IMR-90 (cell line): ENCODE measurements around the gene MYOM1. TPM values are rescaled to one million over a fixed set of nuclear protein-coding genes. Genes with fewer than 3 reads are reported as not detected.
"Not testable (repeated sequence)": the region's sequence is repeated elsewhere in the genome, so short reads cannot be mapped to it uniquely, and the experiment has no call there.

Experiments
- ATAC-seq: fragments of 200-7000 bp; cut with Tn5 transposase; 2 replicates; pipeline ENCODE4 v1.9.1; 2020; ENCODE audit warnings: low read depth, mild to moderate bottlenecking, moderate library complexity
- BruUV-seq: library from RNA; stranded (reverse); fragments of 400-500 nt; replicated peaks from 2 replicates; lab custom pipeline; 2021; lab: Mats Ljungman, UMichigan
- CTCF ChIA-PET: fragments of 300-600 bp; formaldehyde crosslinking; extraction: SDS; loops from one replicate; lab custom pipeline; 2021; ENCODE audit warnings: antibody characterized with exemption; lab: Yijun Ruan, JAX
- POLR2A ChIA-PET: fragments of 300-600 bp; sonication (Branson Sonifier 250); formaldehyde crosslinking; loops from one replicate; lab custom pipeline; 2022; ENCODE audit warnings: antibody characterized with exemption; ENCODE audit not compliant: unreplicated experiment; lab: Charles Lee
- DNase-seq: peaks from one replicate; pipeline ENCODE4 v3.0.0; 2013
- H2AFZ ChIP-seq: replicated peaks from 2 replicates; pipeline ENCODE3; 2013; ENCODE audit warnings: low read length, mild to moderate bottlenecking; ENCODE audit not compliant: poor library complexity
- H2AK5ac ChIP-seq: 2 replicates; pipeline ENCODE4 v1.6.1; 2013; ENCODE audit warnings: low read depth, low read length, inconsistent platforms
- H2AK9ac ChIP-seq: replicated peaks from 2 replicates; pipeline ENCODE3; 2013; ENCODE audit warnings: mild to moderate bottlenecking, low read depth, low read length, moderate library complexity; ENCODE audit not compliant: poor library complexity
- H2BK120ac ChIP-seq: 2 replicates; pipeline ENCODE4 v1.6.1; 2013; ENCODE audit warnings: low read depth, low read length, inconsistent platforms
- H2BK15ac ChIP-seq: 3 replicates; pipeline ENCODE4 v1.6.1; 2013; ENCODE audit warnings: low read depth, low read length, inconsistent platforms
- H2BK20ac ChIP-seq: 2 replicates; pipeline ENCODE4 v1.6.1; 2013; ENCODE audit warnings: low read depth, mild to moderate bottlenecking, inconsistent platforms, low read length, moderate library complexity
- H2BK5ac ChIP-seq: 2 replicates; pipeline ENCODE4 v1.6.1; 2013; ENCODE audit warnings: mild to moderate bottlenecking, low read depth, low read length, inconsistent platforms; ENCODE audit not compliant: poor library complexity, severe bottlenecking
- H3K14ac ChIP-seq: replicated peaks from 2 replicates; pipeline ENCODE4 v1.6.1; 2013; ENCODE audit warnings: low read depth, low read length, inconsistent platforms
- H3K18ac ChIP-seq: 2 replicates; pipeline ENCODE4 v1.6.1; 2013; ENCODE audit warnings: low read depth, low read length, control low read depth
- H3K23ac ChIP-seq: 2 replicates; pipeline ENCODE4 v1.6.1; 2013; ENCODE audit warnings: low read depth, low read length, inconsistent platforms
- H3K27ac ChIP-seq: 2 replicates; pipeline ENCODE4 v1.5.1; 2013; ENCODE audit warnings: mild to moderate bottlenecking, control low read depth, low read length; ENCODE audit not compliant: insufficient read depth
- H3K27me3 ChIP-seq: 2 replicates; pipeline ENCODE4 v1.6.1; 2013; ENCODE audit warnings: low read length; ENCODE audit not compliant: control insufficient read depth, insufficient read depth
- H3K36me3 ChIP-seq: 2 replicates; pipeline ENCODE4 v1.6.1; 2013; ENCODE audit warnings: low read length, mixed read lengths; ENCODE audit not compliant: control insufficient read depth, insufficient read depth
- H3K4ac ChIP-seq: 2 replicates; pipeline ENCODE4 v1.6.1; 2013; ENCODE audit warnings: low read depth, low read length, inconsistent platforms
- H3K4me1 ChIP-seq: 2 replicates; pipeline ENCODE4 v1.6.1; 2013; ENCODE audit warnings: low read length, mixed read lengths; ENCODE audit not compliant: control insufficient read depth, insufficient read depth
- H3K4me2 ChIP-seq: 2 replicates; pipeline ENCODE4 v1.6.1; 2013; ENCODE audit warnings: low read depth, mild to moderate bottlenecking, control low read depth, low read length, moderate library complexity
- H3K4me3 ChIP-seq: 2 replicates; pipeline ENCODE4 v1.5.1; 2013; ENCODE audit warnings: low read depth, mild to moderate bottlenecking, control low read depth, low read length, moderate library complexity; ENCODE audit not compliant: insufficient read depth
- H3K56ac ChIP-seq: 2 replicates; pipeline ENCODE4 v1.6.1; 2013; ENCODE audit warnings: low read length, inconsistent platforms; ENCODE audit not compliant: insufficient read depth; ENCODE audit errors: extremely low read depth
- H3K79me1 ChIP-seq, 2 experiments: 2 replicates each; pipeline ENCODE4 v1.6.1; 2013; ENCODE audit warnings: low read length in 2 of 2, inconsistent platforms in 1 of 2, low read depth in 1 of 2
- H3K9ac ChIP-seq: 2 replicates; pipeline ENCODE4 v1.6.1; 2013; ENCODE audit warnings: low read depth, low read length, control low read depth
- H3K9me1 ChIP-seq: 2 replicates; pipeline ENCODE4 v1.6.1; 2013; ENCODE audit warnings: low read length, inconsistent platforms; ENCODE audit not compliant: insufficient read depth
- H3K9me3 ChIP-seq: 2 replicates; pipeline ENCODE4 v1.6.1; 2013; ENCODE audit warnings: low read length; ENCODE audit not compliant: control insufficient read depth, insufficient read depth
- H4K20me1 ChIP-seq: 2 replicates; pipeline ENCODE4 v1.6.1; 2013; ENCODE audit warnings: low read length, inconsistent platforms; ENCODE audit not compliant: insufficient read depth
- H4K5ac ChIP-seq: 2 replicates; pipeline ENCODE4 v1.6.1; 2013; ENCODE audit warnings: mild to moderate bottlenecking, low read depth, low read length, control low read depth
- H4K8ac ChIP-seq, 2 experiments: 2 replicates each; pipeline ENCODE4 v1.6.1; 2013; ENCODE audit warnings: low read depth in 2 of 2, low read length in 2 of 2, control low read depth in 1 of 2, inconsistent platforms in 1 of 2
- H4K91ac ChIP-seq: 2 replicates; pipeline ENCODE4 v1.6.1; 2013; ENCODE audit warnings: low read depth, low read length, inconsistent platforms; ENCODE audit not compliant: insufficient read depth
- WGBS, 2 experiments: methylation state at CpG; one replicate each; pipeline versions ENCODE4 v1.1.5 to v1.1.7; 2013; ENCODE audit warnings: missing lambda C conversion rate in 2 of 2; ENCODE audit not compliant: insufficient read length in 1 of 2; ENCODE audit errors: extremely low coverage in 2 of 2; 5-methylcytosine and 5-hydroxymethylcytosine counted together
- dilution Hi-C: fragments of 300-500 bp; cut with HindIII; formaldehyde crosslinking; loops from one replicate; pipeline ENCODE4 v1.14.3; 2018; ENCODE audit warnings: low sequenced_read_pairs; ENCODE audit not compliant: unreplicated experiment
- in situ Hi-C: fragments of 300-500 bp; cut with MboI; formaldehyde crosslinking; loops from 3 replicates; pipeline ENCODE4 v1.14.3; 2019; ENCODE audit warnings: low sequenced_read_pairs, inconsistent platforms, mixed read lengths
- intact Hi-C: fragments of 100-400 bp; cut with micrococcal nuclease; formaldehyde crosslinking; loops from 2 replicates; pipeline ENCODE4 v1.10.0; 2022
- microRNA-seq, 2 experiments: library from miRNA; stranded (forward) in 1 of 2; unstranded in 1 of 2; fragments of 10-50 nt in 1 of 2; fragments of <30 nt in 1 of 2; gene quantifications in 1 of 2; microRNA quantifications in 1 of 2; one replicate each; pipeline versions ENCODE3 to v1.1.0; 2013 to 2020; ENCODE audit not compliant: insufficient read depth in 1 of 2, insufficient read length in 1 of 2, unreplicated experiment in 1 of 2
- polyA plus RNA-seq, 3 experiments: library from polyadenylated mRNA; depleted of rRNA; stranded (reverse); fragments of >200 nt; gene quantifications; 2 replicates each; pipeline ENCODE4 v1.2.3, GENCODE V29; 2012; ENCODE audit warnings: low replicate concordance in 1 of 3
- small RNA-seq, 5 experiments: library from RNA; depleted of rRNA; stranded (forward); fragments of <200 nt; gene quantifications; one replicate each; pipeline ENCODE3, GENCODE V24; 2012
- total RNA-seq: library from RNA; depleted of rRNA; stranded (reverse); fragments of >200 nt; gene quantifications from 2 replicates; pipeline ENCODE4 v1.2.3, GENCODE V29; 2012; rRNA removed

MYOM1 gene
- total and polyA plus RNA-seq, 2 of the 4 experiments (the other 2 are of a cell fraction), result under 0.01 to 0.10 TPM

- H2BK5ac ChIP-seq, ATAC-seq, H3K4me2 ChIP-seq, dilution Hi-C loops, H3K79me1 ChIP-seq, POLR2A ChIA-PET, H3K36me3 ChIP-seq, H3K4ac ChIP-seq, H3K4me1 ChIP-seq, DNase-seq, H3K18ac ChIP-seq, H2AK5ac ChIP-seq, intact Hi-C loops, H3K4me3 ChIP-seq, H4K5ac ChIP-seq, H4K8ac ChIP-seq, H3K27me3 ChIP-seq, BruUV-seq, H4K91ac ChIP-seq, H3K23ac ChIP-seq, in situ Hi-C loops, H3K56ac ChIP-seq, H3K9ac ChIP-seq, H2BK120ac ChIP-seq, H2AFZ ChIP-seq, H4K20me1 ChIP-seq, H3K14ac ChIP-seq, H2BK15ac ChIP-seq, H3K9me1 ChIP-seq, H3K27ac ChIP-seq, H3K9me3 ChIP-seq, CTCF ChIA-PET, H2AK9ac ChIP-seq, H2BK20ac ChIP-seq: not testable (repeated sequence)
- no CpG with 5 or more reads among the region's 5 CpGs for WGBS, 2 experiments
Measured at GRCh38 chr18:3023603-3024002, 196.2 kb downstream of the MYOM1 start.

Small RNA genes lying within 50 kb of the gene (microRNA-seq; reads per million reads assigned to microRNA genes)
- not detected for gene RF00156 (ENCODE audit: insufficient read depth, insufficient read length)
- gene RNU7-25P (ENCODE audit: insufficient read depth, insufficient read length), result not detected

Small RNA genes lying within 50 kb of the gene (small RNA-seq; reads per million reads assigned to genes)
- gene RF00156 (0 to 0.18 (median 0) reads per million in 5 experiments), gene RNU7-25P (0 to 19.3 (median 0.28) reads per million in 5 experiments)

Other genes starting within 250 kb of the MYOM1 start
- gene LPIN2, start 206.8 kb downstream of the MYOM1 start, total RNA-seq, result 21.9 and 23.9 TPM in 2 replicates
- gene LPIN2, start 206.8 kb downstream of the MYOM1 start, polyA plus RNA-seq (2012; rRNA removed), result 14.4 and 16.2 TPM in 2 replicates
- 580 and 743 TPM in 2 replicates for gene MYL12A, start 27.8 kb upstream of the MYOM1 start, total RNA-seq
- gene MYL12A, start 27.8 kb upstream of the MYOM1 start, polyA plus RNA-seq (2012; rRNA removed), result 469 and 549 TPM in 2 replicates
- 593 and 692 TPM in 2 replicates for gene MYL12B, start 42.2 kb upstream of the MYOM1 start, total RNA-seq
- 753 and 816 TPM in 2 replicates for gene MYL12B, start 42.2 kb upstream of the MYOM1 start, polyA plus RNA-seq (2012; rRNA removed)
- 100 and 118 TPM in 2 replicates for gene TGIF1, start 230.2 kb upstream of the MYOM1 start, total RNA-seq
- gene TGIF1, start 230.2 kb upstream of the MYOM1 start, polyA plus RNA-seq (2012; rRNA removed), result 43.7 and 62.1 TPM in 2 replicates